ENCODE data around the gene SAPCD2.

The SAPCD2 gene

GRCh38 chr9:137107312-137107921 lies 37.1 kb upstream of the SAPCD2 start:
- no peak for DNase-seq (ENCODE audit: low spot score)

GRCh38 chr9:137106662-137107250 lies 36.4 kb upstream of the SAPCD2 start:
- DNase-seq (ENCODE audit: low spot score): no peak

- DNase-seq (ENCODE audit: low spot score): no peak
These were observed 35.7 kb upstream of the SAPCD2 start for GRCh38 chr9:137105814-137106661.

GRCh38 chr9:137103206-137103999 lies 33.0 kb upstream of the SAPCD2 start:
- DNase-seq (ENCODE audit: low spot score): no peak

- no peak for DNase-seq (ENCODE audit: low spot score)
These were observed 28.9 kb upstream of the SAPCD2 start for GRCh38 chr9:137099231-137099630.

- no peak for DNase-seq (ENCODE audit: low spot score)
These were observed 27.6 kb upstream of the SAPCD2 start for GRCh38 chr9:137097761-137098462.

GRCh38 chr9:137096785-137097546 lies 26.6 kb upstream of the SAPCD2 start:
- no peak for DNase-seq (ENCODE audit: low spot score)

- DNase-seq (ENCODE audit: low spot score): peak; percentile 89
These were observed 25.5 kb upstream of the SAPCD2 start for GRCh38 chr9:137095664-137096517.

GRCh38 chr9:137089232-137089947 lies 19.0 kb upstream of the SAPCD2 start:
- DNase-seq (ENCODE audit: low spot score): no peak

GRCh38 chr9:137088121-137088520 lies 17.8 kb upstream of the SAPCD2 start:
- no peak for DNase-seq (ENCODE audit: low spot score)

- no peak for DNase-seq (ENCODE audit: low spot score)
These were observed 17.1 kb upstream of the SAPCD2 start for GRCh38 chr9:137087409-137087925.

GRCh38 chr9:137086531-137087408 lies 16.4 kb upstream of the SAPCD2 start, which contains the start of gene MAN1B1:
Gene MAN1B1 (plus strand): TSS chr9:137086985. CDS start chr9:137087000, 15 bp downstream.
- DNase-seq (ENCODE audit: low spot score): peak; percentile 100

- DNase-seq (ENCODE audit: low spot score): no peak
These were observed 15.7 kb upstream of the SAPCD2 start for GRCh38 chr9:137085920-137086530.

GRCh38 chr9:137084526-137084925 lies 14.2 kb upstream of the SAPCD2 start:
- no peak for DNase-seq (ENCODE audit: low spot score)

GRCh38 chr9:137083394-137084004 lies 13.1 kb upstream of the SAPCD2 start:
- DNase-seq (ENCODE audit: low spot score): no peak

GRCh38 chr9:137082925-137083290 lies 12.6 kb upstream of the SAPCD2 start:
- DNase-seq (ENCODE audit: low spot score): no peak

Data from CD4-positive, alpha-beta T cell treated with Interleukin-6 at 100 ng/mL for 8 hours (primary cell).